Effector memory CD8-positive, alpha-beta T cell (primary cell): ENCODE data around the gene FAM20B.

Source experiments
- ATAC-seq: fragments of 150-1000 bp; cut with Tn5 transposase; replicated peaks from 2 replicates; pipeline ENCODE4 v1.10.0; 2021; ENCODE audit warnings: mild to moderate bottlenecking, moderate library complexity
- DNase-seq, 3 experiments: peaks; one replicate each; pipeline ENCODE4 v3.0.0; 2021
- H3K27ac Mint-ChIP-seq, 2 donors: one replicate each; pipeline ENCODE4 v1.8.0; 2022; ENCODE audit warnings: mild to moderate bottlenecking in 2 of 2, mixed read lengths in 2 of 2, moderate library complexity in 2 of 2
- H3K27me3 Mint-ChIP-seq, 2 donors: one replicate each; pipeline ENCODE4 v1.8.0; 2022; ENCODE audit warnings: mixed read lengths in 2 of 2
- H3K36me3 Mint-ChIP-seq: one replicate; pipeline ENCODE4 v1.8.0; 2022; ENCODE audit warnings: mild to moderate bottlenecking, moderate library complexity, mixed read lengths; ENCODE audit not compliant: insufficient read depth
- H3K4me1 Mint-ChIP-seq, 2 donors: one replicate each; pipeline ENCODE4 v1.8.0; 2022; ENCODE audit warnings: low read depth in 2 of 2, mixed read lengths in 2 of 2
- H3K4me3 Mint-ChIP-seq, 2 donors: one replicate each; pipeline ENCODE4 v1.8.0; 2022; ENCODE audit warnings: mild to moderate bottlenecking in 2 of 2, mixed read lengths in 2 of 2, moderate library complexity in 2 of 2
- H3K9me3 Mint-ChIP-seq, 2 donors: one replicate each; pipeline ENCODE4 v1.8.0; 2022; ENCODE audit warnings: mixed read lengths in 2 of 2

The FAM20B gene

GRCh38 chr1:179046808-179047635 is 21.3 kb downstream of the FAM20B start:
- H3K4me1 Mint-ChIP-seq, result peaks cover 5 to 11% of the 10 kb centered on the region in 2 donors
- no peak overlapping the region for H3K4me3 Mint-ChIP-seq
- no peaks in the 10 kb centered on the region for H3K27me3 Mint-ChIP-seq
- H3K36me3 Mint-ChIP-seq, result peaks cover 14% of the 10 kb centered on the region
- no peaks in the 10 kb centered on the region for H3K9me3 Mint-ChIP-seq
- peak overlapping the region in 1 of 2 donors; percentile 39 for H3K27ac Mint-ChIP-seq
- ATAC-seq, result no peak
- no peak for DNase-seq

- H3K27me3 Mint-ChIP-seq, result no peaks in the 10 kb centered on the region
- peaks cover 5 to 11% of the 10 kb centered on the region in 2 donors for H3K4me1 Mint-ChIP-seq
- H3K9me3 Mint-ChIP-seq, result no peaks in the 10 kb centered on the region
- no peak for DNase-seq
- no peak overlapping the region for H3K4me3 Mint-ChIP-seq
- H3K36me3 Mint-ChIP-seq, result peaks cover 14% of the 10 kb centered on the region
- H3K27ac Mint-ChIP-seq, result no peak overlapping the region
- no peak for ATAC-seq
Measured at GRCh38 chr1:179047636-179047997, 21.9 kb downstream of the FAM20B start.

- Mint-ChIP-seq H3K27ac (peak overlapping the region in 1 of 2 donors; percentile 12), H3K36me3 (peaks cover 11% of the 10 kb centered on the region), H3K4me3 (no peak overlapping the region), H3K27me3 (no peaks in the 10 kb centered on the region), H3K4me1 (peaks cover 4 to 11% of the 10 kb centered on the region in 2 donors), H3K9me3 (no peaks in the 10 kb centered on the region)
- DNase-seq, result no peak
- ATAC-seq, result no peak
Measured at GRCh38 chr1:179048339-179049124, 22.8 kb downstream of the FAM20B start.

GRCh38 chr1:179052776-179053175 is 27.1 kb downstream of the FAM20B start:
- Mint-ChIP-seq H3K9me3 (no peaks in the 10 kb centered on the region), H3K36me3 (peaks cover 4% of the 10 kb centered on the region), H3K27ac (no peak overlapping the region), H3K4me1 (peaks cover 2 to 3% of the 10 kb centered on the region in 2 donors), H3K4me3 (no peak overlapping the region), H3K27me3 (no peaks in the 10 kb centered on the region)
- ATAC-seq (no peak), DNase-seq (no peak)

DNA sequence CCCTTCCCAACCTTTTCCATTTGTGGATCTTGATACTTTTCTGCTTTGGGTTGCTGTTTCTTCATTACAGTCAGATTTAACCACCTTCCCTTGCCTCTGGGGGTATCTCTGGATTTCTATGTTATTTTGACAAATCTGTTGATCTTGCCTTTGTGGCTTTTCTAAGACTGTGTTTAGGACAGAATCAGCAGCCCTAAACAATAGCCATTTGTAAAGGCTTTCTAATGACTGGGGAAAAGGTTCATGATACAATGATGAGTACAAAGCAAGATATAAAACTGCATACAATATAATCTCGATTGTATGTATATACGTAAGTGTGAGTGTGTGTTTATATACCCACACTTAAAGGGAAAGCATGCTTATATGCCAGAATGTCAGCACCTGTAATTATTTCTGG is 27.8 kb downstream of the FAM20B start:
- DNase-seq (no peak), ATAC-seq (no peak)
- no peak overlapping the region for H3K4me3 Mint-ChIP-seq
- peaks cover 0 to 2% of the 10 kb centered on the region in 2 donors for H3K4me1 Mint-ChIP-seq
- H3K9me3 Mint-ChIP-seq, result no peaks in the 10 kb centered on the region
- H3K27ac Mint-ChIP-seq, result no peak overlapping the region
- peaks cover 4% of the 10 kb centered on the region for H3K36me3 Mint-ChIP-seq
- no peaks in the 10 kb centered on the region for H3K27me3 Mint-ChIP-seq

- DNase-seq, result no peak
- no peak for ATAC-seq
- no peaks in the 10 kb centered on the region for H3K9me3 Mint-ChIP-seq
- H3K36me3 Mint-ChIP-seq, result peaks cover 3% of the 10 kb centered on the region
- no peaks in the 10 kb centered on the region for H3K27me3 Mint-ChIP-seq
- peaks cover 0 to 2% of the 10 kb centered on the region in 2 donors for H3K4me1 Mint-ChIP-seq
- no peak overlapping the region for H3K4me3 Mint-ChIP-seq
- no peak overlapping the region for H3K27ac Mint-ChIP-seq
Measured at GRCh38 chr1:179055937-179056336, 30.2 kb downstream of the FAM20B start.

DNA sequence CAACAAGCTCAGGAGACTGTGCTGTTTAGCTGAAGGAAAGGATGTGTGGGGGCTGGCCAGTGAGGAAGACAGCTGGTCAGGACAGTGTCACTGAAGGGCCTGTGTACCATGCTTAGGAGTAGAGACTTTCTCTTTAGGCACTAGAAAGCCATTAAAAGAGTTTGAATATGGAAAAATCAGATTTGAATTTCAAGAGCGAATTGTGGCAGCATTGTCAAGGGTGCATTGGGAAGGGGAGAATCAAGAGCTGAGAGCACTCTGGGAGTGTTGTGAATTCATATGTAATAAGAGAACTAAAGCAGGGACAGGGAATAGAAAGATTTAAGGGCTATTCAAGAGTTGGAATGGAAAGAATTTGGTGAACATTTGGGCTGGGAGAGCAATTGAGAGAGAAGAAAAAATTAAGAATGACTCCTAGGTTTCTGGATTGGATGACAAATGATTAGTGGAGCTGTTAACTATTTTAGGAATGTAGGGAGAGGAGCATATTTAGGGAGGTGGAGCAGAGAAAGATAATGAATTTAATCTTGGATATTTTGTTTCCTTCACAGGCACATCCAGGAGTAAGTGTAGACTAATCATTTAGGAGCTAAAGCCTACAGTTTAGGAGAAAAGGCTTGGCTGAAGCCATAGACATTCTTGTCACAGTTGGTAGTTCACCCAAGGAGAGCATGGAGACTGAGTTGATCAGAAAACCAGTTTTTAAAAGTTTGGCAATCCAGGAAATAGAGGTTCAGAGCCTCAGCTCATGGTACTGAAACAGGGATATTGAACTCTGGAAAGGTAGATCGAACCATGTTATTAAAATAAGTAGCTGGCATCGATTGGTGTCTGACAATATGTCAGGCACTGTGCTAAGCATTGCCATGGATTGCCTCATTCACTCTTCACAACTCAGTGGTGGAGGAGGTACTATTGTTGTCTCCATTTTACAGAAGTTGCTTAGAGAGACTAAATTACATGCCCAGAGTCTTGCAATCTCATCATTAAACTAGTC is 33.1 kb downstream of the FAM20B start:
- peaks cover 16% of the 10 kb centered on the region for H3K36me3 Mint-ChIP-seq
- no peak overlapping the region for H3K27ac Mint-ChIP-seq
- no peak overlapping the region for H3K4me3 Mint-ChIP-seq

DNA sequence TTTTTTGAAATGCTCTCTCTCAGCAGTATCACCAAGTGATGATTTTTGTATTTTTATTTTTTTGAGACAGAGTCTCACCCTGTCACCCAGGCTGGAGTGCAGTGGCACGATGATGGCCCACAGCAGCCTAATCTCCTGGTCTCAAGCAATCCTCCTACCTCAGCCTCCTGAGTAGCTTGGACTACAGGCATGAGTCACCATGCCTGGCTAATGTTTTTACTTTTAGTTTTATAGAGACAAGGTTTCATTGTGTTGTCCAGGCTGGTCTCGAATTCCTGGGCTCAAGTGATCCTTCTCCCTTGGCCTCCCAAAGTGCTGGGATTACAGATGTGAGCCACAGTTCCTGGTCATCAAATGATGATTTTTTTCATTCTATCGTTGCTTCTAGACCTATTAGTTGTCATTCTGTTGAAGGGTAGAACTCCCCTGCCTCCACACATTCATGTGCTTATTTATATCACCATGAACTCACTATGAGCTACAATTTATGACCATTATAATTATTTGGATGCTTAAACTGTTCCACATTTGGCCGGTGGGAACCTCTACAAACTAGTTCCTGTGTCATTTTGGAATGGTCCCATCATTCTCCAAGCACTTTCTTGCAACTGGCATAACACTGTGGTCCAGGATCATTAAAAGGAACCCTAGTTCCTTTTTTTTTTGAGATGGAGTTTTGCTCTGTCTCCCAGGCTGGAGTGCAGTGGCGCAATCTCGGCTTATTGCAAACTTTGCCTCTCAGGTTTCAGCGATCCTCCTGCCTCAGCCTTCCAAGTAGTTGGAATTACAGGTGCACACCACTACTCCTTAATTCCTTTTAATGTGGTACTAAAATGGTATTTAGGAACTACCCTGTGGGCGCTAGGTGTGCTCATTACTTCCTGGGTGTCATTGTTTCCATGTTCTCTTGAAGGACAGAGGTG is 35.9 kb downstream of the FAM20B start:
- Mint-ChIP-seq H3K4me1 (peaks cover 0 to 5% of the 10 kb centered on the region in 2 donors), H3K9me3 (no peaks in the 10 kb centered on the region), H3K27ac (no peak overlapping the region), H3K4me3 (no peak overlapping the region), H3K36me3 (peaks cover 26% of the 10 kb centered on the region), H3K27me3 (no peaks in the 10 kb centered on the region)
- DNase-seq (no peak), ATAC-seq (no peak)

More for the DNA sequence above, 33.1 kb downstream of the FAM20B start:
- ATAC-seq (no peak), DNase-seq (no peak)
- H3K9me3 Mint-ChIP-seq, result no peaks in the 10 kb centered on the region
- peaks cover 0 to 5% of the 10 kb centered on the region in 2 donors for H3K4me1 Mint-ChIP-seq
- H3K27me3 Mint-ChIP-seq, result no peaks in the 10 kb centered on the region

- Mint-ChIP-seq H3K27ac (peak overlapping the region in 1 of 2 donors; percentile 8), H3K4me1 (peaks cover 0 to 4% of the 10 kb centered on the region in 2 donors), H3K4me3 (no peak overlapping the region), H3K9me3 (no peaks in the 10 kb centered on the region), H3K27me3 (no peaks in the 10 kb centered on the region), H3K36me3 (peaks cover 32% of the 10 kb centered on the region)
- no peak for ATAC-seq
- no peak for DNase-seq
Measured at GRCh38 chr1:179066471-179066870, 40.8 kb downstream of the FAM20B start.

GRCh38 chr1:179077396-179077795 is 51.7 kb downstream of the FAM20B start:
- no peak for ATAC-seq
- H3K27me3 Mint-ChIP-seq, result no peaks in the 10 kb centered on the region
- peaks cover 19% of the 10 kb centered on the region for H3K36me3 Mint-ChIP-seq
- H3K27ac Mint-ChIP-seq, result no peak overlapping the region
- DNase-seq, result no peak
- no peaks in the 10 kb centered on the region for H3K9me3 Mint-ChIP-seq
- H3K4me1 Mint-ChIP-seq, result peaks cover 13 to 14% of the 10 kb centered on the region in 2 donors
- H3K4me3 Mint-ChIP-seq, result no peak overlapping the region

GRCh38 chr1:179079113-179079761 is 53.5 kb downstream of the FAM20B start:
- Mint-ChIP-seq H3K36me3 (peaks cover 17% of the 10 kb centered on the region), H3K9me3 (no peaks in the 10 kb centered on the region), H3K4me1 (peaks cover 19 to 26% of the 10 kb centered on the region in 2 donors), H3K27ac (peak overlapping the region in 1 of 2 donors; percentile 56), H3K27me3 (no peaks in the 10 kb centered on the region), H3K4me3 (no peak overlapping the region)
- peak; percentile 25 for ATAC-seq
- DNase-seq, result peak; percentile 49 to 57 (median 52)
